Kidney capillary endothelial cell (primary cell): ENCODE data around the gene PLEKHA6.
"Not testable (repeated sequence)": the region's sequence is repeated elsewhere in the genome, so short reads cannot be mapped to it uniquely, and the experiment has no call there.

Source experiments
- DNase-seq: peaks from one replicate; pipeline ENCODE4 v3.0.0-alpha.2; 2018; ENCODE audit warnings: low spot score

The PLEKHA6 gene

DNA sequence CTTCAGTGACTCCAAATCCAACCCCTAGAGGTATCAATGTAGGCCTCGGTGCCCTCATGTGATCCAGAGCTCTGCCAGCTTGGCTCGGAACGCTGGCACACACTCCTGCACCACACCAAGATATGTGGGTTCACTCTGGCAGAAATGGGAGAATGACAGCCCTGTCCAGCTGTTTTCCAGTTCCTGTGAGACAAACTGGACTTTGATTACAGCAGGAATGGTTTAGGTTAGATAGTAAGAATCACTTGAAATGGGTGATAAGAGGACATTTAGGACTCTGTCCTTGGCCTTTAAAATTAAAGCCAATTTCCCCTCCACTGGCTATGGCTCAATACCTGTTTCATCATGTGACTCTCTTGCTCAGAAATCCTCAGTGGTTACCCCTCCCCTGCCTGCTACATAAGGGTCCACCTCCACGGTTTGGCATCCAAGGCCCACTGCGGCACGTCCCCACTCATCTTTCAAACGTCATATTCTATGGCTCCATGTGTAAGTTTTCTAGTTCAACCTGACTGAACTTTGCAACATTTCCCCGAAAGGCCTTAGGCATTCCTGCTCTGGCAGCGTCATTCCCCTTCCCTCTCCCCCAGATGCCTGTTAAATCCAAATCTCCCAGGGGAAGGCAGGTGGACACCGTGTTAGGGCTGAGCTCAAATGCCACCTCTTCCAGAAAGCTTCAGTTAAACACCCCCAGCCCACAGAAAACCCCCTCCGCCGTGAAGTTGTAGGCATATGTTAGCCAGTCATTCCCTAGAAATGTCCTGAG is 44.7 kb downstream of the PLEKHA6 start:
- no peak for DNase-seq

DNA sequence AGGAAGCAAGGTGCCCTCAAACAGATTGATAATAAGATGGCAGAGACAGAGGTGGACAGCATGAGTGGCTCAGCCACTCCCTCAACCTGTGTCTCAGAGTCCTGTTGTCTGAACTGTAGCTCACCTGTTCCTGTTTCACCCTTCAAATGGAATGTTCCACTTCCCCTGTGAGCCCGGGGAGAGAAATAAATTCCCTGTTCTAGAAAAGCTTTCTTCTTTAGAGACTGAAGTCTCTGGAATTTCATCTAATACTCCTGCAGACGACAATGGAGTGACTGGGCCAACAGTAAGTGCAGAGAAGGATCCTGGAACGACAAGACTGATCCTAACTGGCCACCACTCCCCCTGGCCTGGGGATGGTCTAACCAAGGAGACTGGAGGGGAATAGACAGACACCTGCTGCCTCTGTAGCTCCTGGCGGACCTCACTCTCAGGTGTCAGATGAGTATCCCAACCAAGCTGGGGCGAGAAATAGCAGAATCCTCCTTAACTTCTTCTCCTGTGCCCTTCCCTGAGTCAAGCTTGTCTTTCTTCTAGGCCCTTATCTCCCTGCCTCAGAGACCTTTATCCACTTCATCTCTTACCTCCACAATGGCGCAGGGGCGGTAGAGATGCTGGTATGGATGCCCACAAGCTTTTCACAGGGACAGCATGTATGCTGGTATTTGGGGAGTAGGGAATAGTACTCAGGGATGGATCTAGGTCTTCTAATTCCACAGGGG is 45.4 kb downstream of the PLEKHA6 start:
- no peak for DNase-seq

GRCh38 chr1:204313675-204314074 is 46.1 kb downstream of the PLEKHA6 start:
- no peak for DNase-seq

GRCh38 chr1:204310970-204311369 is 48.8 kb downstream of the PLEKHA6 start:
- not testable (repeated sequence) for DNase-seq

GRCh38 chr1:204308023-204308628 is 51.6 kb downstream of the PLEKHA6 start:
- no peak for DNase-seq

DNA sequence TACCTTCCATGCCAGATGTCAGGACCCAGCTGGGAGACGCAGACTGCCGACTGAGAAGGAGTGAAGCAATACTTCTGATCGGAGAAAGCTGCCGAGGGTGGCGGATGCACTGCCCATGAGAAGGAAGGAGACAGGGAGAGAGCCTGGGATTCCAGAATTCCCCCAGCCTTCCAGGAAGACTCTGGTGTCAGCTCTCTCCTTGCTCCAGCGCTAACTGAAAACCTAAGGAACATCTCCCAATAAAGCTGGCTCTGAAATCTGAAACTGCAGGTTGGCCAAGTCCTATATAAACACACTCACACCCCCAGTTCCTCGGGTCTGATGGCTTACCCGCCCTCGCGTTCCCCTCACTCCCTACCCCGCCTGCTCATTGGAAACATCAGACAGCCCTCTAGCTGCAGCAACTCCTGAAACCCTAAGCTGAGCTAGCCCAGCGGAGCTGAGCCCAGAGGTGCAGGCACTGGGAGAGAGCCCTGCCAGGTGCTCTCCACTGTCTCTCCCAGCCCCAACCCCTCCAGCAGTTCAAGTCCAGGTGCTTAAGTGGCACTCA is 52.3 kb downstream of the PLEKHA6 start:
- no peak for DNase-seq

- no peak for DNase-seq
Measured at GRCh38 chr1:204306076-204306475, 53.7 kb downstream of the PLEKHA6 start.

GRCh38 chr1:204304067-204304466 is 55.7 kb downstream of the PLEKHA6 start:
- peak; percentile 10 for DNase-seq

GRCh38 chr1:204302769-204303168 is 57.0 kb downstream of the PLEKHA6 start:
- DNase-seq, result no peak

DNA sequence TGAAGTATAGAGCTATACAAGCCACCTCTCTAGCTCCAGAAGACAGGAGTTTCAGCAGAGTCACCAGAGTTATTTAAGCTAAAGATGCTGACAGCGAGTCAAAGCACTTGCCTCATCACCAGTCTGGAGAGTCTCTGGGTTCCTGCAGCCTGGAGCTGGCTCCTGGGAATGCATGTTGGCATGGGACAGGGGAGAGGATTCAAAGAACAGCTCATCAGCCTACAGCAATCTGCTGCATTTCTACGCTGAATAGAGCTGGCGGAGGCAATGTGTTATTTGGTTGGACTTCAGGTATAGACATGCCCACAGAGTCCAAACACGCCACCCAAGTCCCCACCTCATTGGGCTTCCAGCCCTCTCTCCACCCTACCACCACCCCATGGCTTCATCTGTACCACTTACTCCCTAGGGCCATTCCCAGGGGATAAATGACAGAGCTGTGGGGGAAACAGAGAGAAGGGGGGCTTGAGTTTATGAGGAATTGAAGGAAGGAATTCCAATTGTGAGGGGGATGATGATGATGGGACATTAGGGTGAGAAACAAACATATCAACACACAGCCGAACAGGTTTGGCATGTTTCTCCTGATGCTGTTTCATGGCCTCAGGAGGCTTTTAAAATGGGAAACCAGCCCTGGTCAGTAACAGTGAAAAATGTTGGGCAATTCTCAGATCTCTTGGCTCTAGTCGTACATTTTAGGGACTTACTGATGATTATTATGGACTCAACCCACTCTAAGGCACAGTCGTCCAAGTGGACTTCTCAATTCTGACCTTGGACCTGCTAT is 58.4 kb downstream of the PLEKHA6 start:
- DNase-seq, result no peak

DNA sequence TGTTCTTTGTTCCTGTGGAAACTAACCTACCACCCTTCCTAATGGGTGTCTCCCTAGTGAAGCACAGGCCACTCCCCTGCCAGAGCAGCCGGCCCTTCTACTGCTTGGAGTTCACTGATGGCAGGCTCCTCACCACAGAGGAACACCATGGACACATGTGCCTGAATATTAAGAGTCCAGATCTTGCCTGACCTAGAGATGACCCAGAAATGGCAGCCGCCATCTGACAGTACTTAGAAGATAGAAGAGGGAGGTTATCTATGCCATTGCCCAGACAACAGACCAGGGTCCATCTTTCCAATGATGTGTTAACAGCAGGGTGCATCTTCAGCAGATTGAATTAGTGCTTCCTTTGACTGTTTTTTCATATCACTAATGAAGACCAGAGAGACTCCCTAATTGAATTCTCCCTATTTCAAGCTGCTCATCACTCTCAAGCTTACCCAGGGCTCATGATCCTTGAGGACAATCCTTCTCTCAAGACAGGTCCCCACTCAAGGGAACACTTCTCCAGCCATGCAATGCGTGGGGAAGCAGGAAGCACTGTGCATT is 59.8 kb downstream of the PLEKHA6 start:
- no peak for DNase-seq

DNA sequence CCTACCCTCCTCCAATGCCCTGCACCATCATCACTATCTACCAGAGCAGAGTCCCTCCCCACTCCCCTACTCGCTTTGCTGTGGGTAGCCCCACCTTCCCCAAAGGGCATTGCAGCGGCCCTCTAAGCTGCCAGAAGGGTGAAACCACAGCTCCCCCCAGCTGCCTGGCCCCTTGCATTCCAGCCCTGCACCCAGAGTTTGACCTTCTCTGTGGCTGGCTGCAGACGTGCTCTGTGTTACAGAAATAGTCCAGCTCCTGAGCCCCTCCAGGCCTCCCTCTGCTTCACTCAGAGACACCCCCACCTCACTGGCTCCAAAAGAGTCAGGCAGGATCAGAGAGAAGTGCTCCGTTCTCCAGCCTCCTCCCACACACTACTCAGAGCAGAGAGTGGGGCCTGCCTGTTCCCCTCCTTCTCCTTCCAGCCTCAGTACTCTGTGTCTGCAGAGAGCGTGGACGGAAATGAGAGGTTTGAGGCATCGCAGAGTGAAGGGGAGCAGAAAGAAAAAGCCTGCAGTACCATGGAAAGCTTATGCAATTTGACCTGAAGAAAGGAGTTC is 63.2 kb downstream of the PLEKHA6 start:
- no peak for DNase-seq

GRCh38 chr1:204295671-204296070 is 64.1 kb downstream of the PLEKHA6 start:
- DNase-seq, result no peak

- DNase-seq, result no peak
Measured at GRCh38 chr1:204294357-204294756, 65.4 kb downstream of the PLEKHA6 start.

DNA sequence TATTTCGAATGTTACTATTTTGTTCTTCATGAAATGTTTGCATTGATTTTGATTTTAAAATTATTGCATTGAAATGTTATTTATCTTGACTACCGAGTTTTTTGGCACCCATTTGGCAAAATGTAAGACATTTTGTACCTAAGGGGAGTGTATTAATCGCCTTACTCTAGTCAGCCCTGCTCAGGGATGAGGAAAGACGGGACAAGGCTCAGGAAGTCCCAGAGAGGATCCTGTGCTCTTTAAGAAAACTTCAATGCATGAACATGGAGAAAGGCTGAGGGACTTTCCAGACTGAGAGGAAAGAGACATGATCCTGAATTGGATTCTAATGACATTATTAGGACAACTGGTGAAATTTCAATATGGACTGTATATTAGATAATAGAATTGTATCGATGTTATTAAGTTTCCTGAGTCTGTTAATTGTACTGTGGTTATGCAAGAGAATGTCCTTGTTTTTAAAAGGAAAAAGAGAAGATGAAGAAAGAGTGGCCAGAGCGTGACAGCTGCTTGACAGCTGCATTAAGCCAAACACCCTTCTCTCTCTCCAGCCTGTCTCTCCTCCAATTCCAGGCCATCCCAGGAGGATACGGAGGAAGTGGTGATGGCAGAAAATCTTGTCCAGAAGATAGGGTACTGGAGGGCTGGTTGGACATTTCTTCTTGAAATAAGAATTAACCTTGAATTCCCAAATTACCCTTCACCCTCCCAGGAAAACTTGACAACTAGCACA is 66.0 kb downstream of the PLEKHA6 start:
- no peak for DNase-seq

- DNase-seq, result no peak
Measured at GRCh38 chr1:204292740-204293139, 67.0 kb downstream of the PLEKHA6 start.

DNA sequence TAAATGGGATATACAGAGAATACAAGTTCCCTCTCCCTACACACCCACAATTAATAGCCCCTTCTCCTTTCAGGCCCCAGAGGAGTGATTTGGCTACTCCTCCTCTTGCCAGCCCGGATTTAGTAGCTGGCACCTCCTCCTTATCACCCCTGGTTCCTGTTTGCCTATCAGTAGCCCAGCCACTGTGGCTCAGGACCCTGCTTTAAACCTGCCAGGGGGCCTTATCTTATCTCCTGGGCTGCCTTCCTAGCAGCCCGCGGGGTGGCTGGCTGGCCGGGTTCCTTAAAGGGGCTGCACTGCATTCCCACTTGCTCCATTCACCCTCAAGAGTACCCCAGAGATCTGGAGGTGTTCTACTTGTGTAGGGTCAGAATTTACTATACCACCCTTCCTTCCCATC is 70.4 kb downstream of the PLEKHA6 start:
- DNase-seq, result no peak

DNA sequence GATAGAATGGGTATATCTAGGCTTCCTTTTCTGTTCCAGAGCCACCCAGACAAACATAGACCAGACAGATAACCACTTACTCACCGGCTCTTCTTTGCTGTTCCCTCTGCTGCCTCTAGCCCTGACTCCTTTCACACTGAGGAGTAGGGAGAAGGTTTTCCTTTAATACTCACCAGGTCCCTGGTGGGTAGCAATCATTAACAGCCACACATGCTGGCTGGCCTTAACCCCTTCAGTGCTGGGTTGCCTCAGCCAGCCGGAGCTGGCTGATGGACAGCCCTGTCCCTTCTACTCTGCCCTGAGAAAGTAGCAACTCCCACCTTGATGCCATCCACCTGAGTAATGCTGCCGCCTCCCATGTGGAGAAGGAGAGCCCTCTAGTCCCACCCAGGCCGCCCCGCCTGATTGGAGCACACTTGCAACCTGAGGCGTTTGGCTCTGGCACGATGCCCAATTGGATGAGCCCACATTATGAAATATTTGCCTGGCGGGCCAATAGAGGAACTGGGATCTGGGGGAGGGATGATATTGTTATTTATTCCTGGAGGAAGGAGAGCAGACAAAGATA is 71.6 kb downstream of the PLEKHA6 start:
- DNase-seq, result no peak

GRCh38 chr1:204287466-204287891 is 72.2 kb downstream of the PLEKHA6 start:
- no peak for DNase-seq

- no peak for DNase-seq
Measured at GRCh38 chr1:204286831-204287421, 72.8 kb downstream of the PLEKHA6 start.
